Mesendoderm (in vitro differentiated cells): Measurements from ENCODE around the gene INTS15.
"Not testable (repeated sequence)": the region's sequence is repeated elsewhere in the genome, so short reads cannot be mapped to it uniquely, and the experiment has no call there.

Source experiments
- DNase-seq: peaks from one replicate; pipeline ENCODE4 v3.0.0; 2013
- H2AK5ac ChIP-seq: 2 replicates; pipeline ENCODE4 v1.6.1; 2013; ENCODE audit warnings: low read length, inconsistent platforms
- H2BK120ac ChIP-seq: 2 replicates; pipeline ENCODE4 v1.6.1; 2013; ENCODE audit warnings: low read depth, mild to moderate bottlenecking, low read length, moderate library complexity, mixed read lengths
- H2BK15ac ChIP-seq: replicated peaks from 2 replicates; pipeline ENCODE4 v1.6.1; 2013; ENCODE audit warnings: low read depth, mild to moderate bottlenecking, moderate library complexity
- H2BK5ac ChIP-seq: 2 replicates; pipeline ENCODE4 v1.6.1; 2013; ENCODE audit warnings: low read length, inconsistent platforms
- H3K18ac ChIP-seq: 2 replicates; pipeline ENCODE4 v1.6.1; 2013; ENCODE audit warnings: mild to moderate bottlenecking, low read length, mixed read lengths
- H3K23ac ChIP-seq: one replicate; pipeline ENCODE4 v1.6.1; 2013; ENCODE audit warnings: low read length
- H3K27ac ChIP-seq: 2 replicates; pipeline ENCODE4 v1.5.1; 2013; ENCODE audit warnings: low read depth, mild to moderate bottlenecking, inconsistent platforms, low read length, moderate library complexity
- H3K27me3 ChIP-seq: 2 replicates; pipeline ENCODE4 v1.6.1; 2013; ENCODE audit warnings: low read length, control low read depth, mild to moderate bottlenecking, inconsistent platforms; ENCODE audit not compliant: insufficient read depth, poor library complexity
- H3K36me3 ChIP-seq: 2 replicates; pipeline ENCODE4 v1.6.1; 2013; ENCODE audit warnings: low read length, inconsistent platforms; ENCODE audit not compliant: control insufficient read depth, insufficient read depth
- H3K4ac ChIP-seq: one replicate; pipeline ENCODE4 v1.6.1; 2013; ENCODE audit warnings: low read depth, mild to moderate bottlenecking, low read length, moderate library complexity
- H3K4me1 ChIP-seq: 2 replicates; pipeline ENCODE4 v1.6.1; 2013; ENCODE audit warnings: low read depth, low read length, inconsistent platforms; ENCODE audit not compliant: control insufficient read depth
- H3K4me2 ChIP-seq: 2 replicates; pipeline ENCODE4 v1.6.1; 2013; ENCODE audit warnings: low read length
- H3K4me3 ChIP-seq: 2 replicates; pipeline ENCODE4 v1.5.1; 2013; ENCODE audit warnings: mild to moderate bottlenecking, low read length
- H3K56ac ChIP-seq: one replicate; pipeline ENCODE4 v1.6.1; 2013; ENCODE audit warnings: low read length
- H3K79me1 ChIP-seq: 2 replicates; pipeline ENCODE4 v1.6.1; 2013; ENCODE audit warnings: low read length, inconsistent platforms
- H3K79me2 ChIP-seq: 2 replicates; pipeline ENCODE4 v1.6.1; 2013; ENCODE audit warnings: mild to moderate bottlenecking, low read length; ENCODE audit not compliant: control insufficient read depth, insufficient read depth
- H3K9ac ChIP-seq: 2 replicates; pipeline ENCODE4 v1.6.1; 2013; ENCODE audit warnings: low read length, inconsistent platforms
- H4K5ac ChIP-seq: one replicate; pipeline ENCODE4 v1.6.1; 2013; ENCODE audit warnings: low read length
- H4K8ac ChIP-seq: one replicate; pipeline ENCODE4 v1.6.1; 2013; ENCODE audit warnings: low read depth, mild to moderate bottlenecking, control low read depth, low read length, moderate library complexity
- WGBS: extraction: QIAGEN DNeasy Blood & Tissue Kit; methylation state at CpG from one replicate; pipeline ENCODE4 v1.1.7; 2013; ENCODE audit warnings: low lambda C conversion rate, missing lambda C conversion rate; ENCODE audit not compliant: insufficient coverage; ENCODE audit errors: extremely low coverage; 5-methylcytosine and 5-hydroxymethylcytosine counted together

INTS15 gene

GRCh38 chr7:6624246-6624611 lies 34.4 kb downstream of the INTS15 start:
- H4K8ac ChIP-seq = no peak overlapping the region
- no peak overlapping the region for H3K56ac ChIP-seq
- no peak overlapping the region for H2BK5ac ChIP-seq
- H2BK120ac ChIP-seq = no peak overlapping the region
- H2BK15ac ChIP-seq = no peak overlapping the region
- peaks cover 5% of the 10 kb centered on the region for H3K36me3 ChIP-seq
- no peak overlapping the region for H3K18ac ChIP-seq
- no peak overlapping the region for H3K9ac ChIP-seq
- no peak overlapping the region for H3K23ac ChIP-seq
- H3K4ac ChIP-seq = no peak overlapping the region
- H3K27me3 ChIP-seq = no peaks in the 10 kb centered on the region
- no peaks in the 10 kb centered on the region for H3K4me1 ChIP-seq
- H3K27ac ChIP-seq = no peak overlapping the region
- no peaks in the 10 kb centered on the region for H3K79me1 ChIP-seq
- no peak overlapping the region for H4K5ac ChIP-seq
- no peak overlapping the region for H3K4me2 ChIP-seq
- H3K4me3 ChIP-seq = no peak overlapping the region
- no CpG with 5 or more reads among the region's 3 CpGs for WGBS
- no peak for DNase-seq
- no peaks in the 10 kb centered on the region for H3K79me2 ChIP-seq
- no peak overlapping the region for H2AK5ac ChIP-seq

DNA sequence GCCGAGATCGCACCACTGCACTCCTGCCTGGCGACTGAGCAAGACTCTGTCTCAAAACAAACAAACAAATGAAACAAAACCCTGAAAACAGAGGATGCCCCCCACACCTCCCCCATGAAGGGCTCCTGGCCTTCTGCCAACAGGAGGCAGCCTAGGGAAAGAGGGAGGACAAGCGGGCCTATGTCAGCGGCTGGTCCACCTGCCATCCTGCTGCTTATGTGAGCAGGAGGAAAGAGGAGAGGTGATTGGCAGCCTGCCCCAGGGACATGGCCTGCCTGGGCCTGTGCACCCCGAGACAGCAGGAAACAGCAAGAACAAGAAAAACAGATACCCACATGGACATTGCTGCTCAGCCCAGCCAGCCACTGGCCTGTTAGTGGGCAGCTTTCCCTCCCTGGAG lies 38.2 kb downstream of the INTS15 start:
- H3K4me1 ChIP-seq = no peaks in the 10 kb centered on the region
- H3K36me3 ChIP-seq = no peaks in the 10 kb centered on the region
- no peak overlapping the region for H4K5ac ChIP-seq
- no peak overlapping the region for H3K27ac ChIP-seq
- no peak overlapping the region for H3K23ac ChIP-seq
- H3K9ac ChIP-seq = no peak overlapping the region
- no peak overlapping the region for H3K4me3 ChIP-seq
- H3K79me2 ChIP-seq = no peaks in the 10 kb centered on the region
- H2AK5ac ChIP-seq = no peak overlapping the region
- no peaks in the 10 kb centered on the region for H3K27me3 ChIP-seq
- H4K8ac ChIP-seq = no peak overlapping the region
- no peak overlapping the region for H3K4me2 ChIP-seq
- no peak for DNase-seq
- H3K79me1 ChIP-seq = no peaks in the 10 kb centered on the region
- no peak overlapping the region for H2BK5ac ChIP-seq
- no peak overlapping the region for H2BK120ac ChIP-seq
- no peak overlapping the region for H3K4ac ChIP-seq
- H2BK15ac ChIP-seq = no peak overlapping the region
- H3K56ac ChIP-seq = no peak overlapping the region
- WGBS = no CpG with 5 or more reads among the region's 6 CpGs
- no peak overlapping the region for H3K18ac ChIP-seq

GRCh38 chr7:6630007-6630849 lies 40.4 kb downstream of the INTS15 start:
- Histone ChIP-seq H3K4ac (no peak overlapping the region), H2BK5ac (no peak overlapping the region), H3K79me2 (no peaks in the 10 kb centered on the region), H3K27me3 (no peaks in the 10 kb centered on the region), H2AK5ac (no peak overlapping the region), H3K4me2 (no peak overlapping the region), H3K23ac (no peak overlapping the region), H3K27ac (no peak overlapping the region), H3K18ac (no peak overlapping the region), H3K9ac (no peak overlapping the region), H3K4me3 (no peak overlapping the region), H2BK120ac (no peak overlapping the region), H2BK15ac (no peak overlapping the region), H3K36me3 (no peaks in the 10 kb centered on the region), H3K4me1 (no peaks in the 10 kb centered on the region), H4K8ac (no peak overlapping the region), H3K56ac (no peak overlapping the region), H4K5ac (no peak overlapping the region), H3K79me1 (no peaks in the 10 kb centered on the region)
- no peak for DNase-seq
- WGBS = no CpG with 5 or more reads among the region's 11 CpGs

GRCh38 chr7:6631605-6632004 lies 41.8 kb downstream of the INTS15 start:
- no peak overlapping the region for H3K23ac ChIP-seq
- no peak for DNase-seq
- H3K27me3 ChIP-seq = no peaks in the 10 kb centered on the region
- no peak overlapping the region for H2BK5ac ChIP-seq
- no peaks in the 10 kb centered on the region for H3K4me1 ChIP-seq
- no CpG with 5 or more reads among the region's 7 CpGs for WGBS
- no peak overlapping the region for H2AK5ac ChIP-seq
- no peak overlapping the region for H3K4me3 ChIP-seq
- no peak overlapping the region for H3K56ac ChIP-seq
- no peaks in the 10 kb centered on the region for H3K79me2 ChIP-seq
- H3K36me3 ChIP-seq = no peaks in the 10 kb centered on the region
- no peak overlapping the region for H3K18ac ChIP-seq
- H3K4me2 ChIP-seq = no peak overlapping the region
- no peak overlapping the region for H3K4ac ChIP-seq
- H3K9ac ChIP-seq = no peak overlapping the region
- H4K5ac ChIP-seq = no peak overlapping the region
- no peak overlapping the region for H2BK120ac ChIP-seq
- no peak overlapping the region for H2BK15ac ChIP-seq
- no peaks in the 10 kb centered on the region for H3K79me1 ChIP-seq
- H4K8ac ChIP-seq = no peak overlapping the region
- H3K27ac ChIP-seq = no peak overlapping the region

DNA sequence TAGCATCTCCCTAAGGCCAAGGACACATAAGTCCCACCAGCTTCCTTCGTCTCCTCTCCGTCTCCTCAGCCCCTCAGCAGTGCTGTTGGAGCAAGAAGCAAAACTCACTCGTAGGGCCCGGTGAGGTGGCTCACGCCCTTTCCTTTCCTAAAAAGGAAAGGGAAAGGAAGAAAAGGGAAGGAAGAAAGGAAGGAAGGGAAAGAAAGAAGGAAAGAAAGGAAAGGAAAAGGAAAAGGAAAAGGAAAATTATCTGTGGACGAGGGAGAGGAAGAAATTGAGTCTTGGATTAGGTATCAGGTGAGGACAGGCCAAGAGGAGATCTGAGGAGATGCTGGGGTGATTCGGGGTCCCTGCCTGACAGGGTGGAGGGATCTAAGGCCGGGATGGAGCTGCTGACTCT lies 44.2 kb downstream of the INTS15 start:
- WGBS = no CpG with 5 or more reads among the region's 8 CpGs
- no peak overlapping the region for H3K56ac ChIP-seq
- no peak overlapping the region for H2BK5ac ChIP-seq
- no peak overlapping the region for H3K4ac ChIP-seq
- H3K27ac ChIP-seq = no peak overlapping the region
- no peaks in the 10 kb centered on the region for H3K79me2 ChIP-seq
- H3K23ac ChIP-seq = no peak overlapping the region
- H2BK15ac ChIP-seq = no peak overlapping the region
- no peak overlapping the region for H2BK120ac ChIP-seq
- H3K36me3 ChIP-seq = no peaks in the 10 kb centered on the region
- H2AK5ac ChIP-seq = no peak overlapping the region
- no peaks in the 10 kb centered on the region for H3K27me3 ChIP-seq
- H3K4me1 ChIP-seq = no peaks in the 10 kb centered on the region
- no peak overlapping the region for H3K4me3 ChIP-seq
- no peak overlapping the region for H4K5ac ChIP-seq
- H3K9ac ChIP-seq = no peak overlapping the region
- DNase-seq = no peak
- no peaks in the 10 kb centered on the region for H3K79me1 ChIP-seq
- no peak overlapping the region for H4K8ac ChIP-seq
- H3K18ac ChIP-seq = no peak overlapping the region
- H3K4me2 ChIP-seq = no peak overlapping the region

- not testable (repeated sequence) for H3K4me3 ChIP-seq, H3K4me2 ChIP-seq, H3K27me3 ChIP-seq, H4K5ac ChIP-seq, H3K79me1 ChIP-seq, DNase-seq, H3K18ac ChIP-seq, H3K23ac ChIP-seq, H4K8ac ChIP-seq, H2BK5ac ChIP-seq, H3K4ac ChIP-seq, H2AK5ac ChIP-seq, H3K4me1 ChIP-seq, H3K56ac ChIP-seq, H2BK120ac ChIP-seq, H3K79me2 ChIP-seq, H3K9ac ChIP-seq, H3K27ac ChIP-seq, H2BK15ac ChIP-seq, H3K36me3 ChIP-seq
- no CpG with 5 or more reads among the region's 5 CpGs for WGBS
Observed at GRCh38 chr7:6634971-6635370, 45.1 kb downstream of the INTS15 start.
